Neural crest cell (in vitro differentiated cells): ENCODE results near the gene PPP1R13B. TPM values are rescaled to one million over a fixed set of nuclear protein-coding genes. Genes with fewer than 3 reads are reported as not detected.
"Not testable (repeated sequence)": the region's sequence is repeated elsewhere in the genome, so short reads cannot be mapped to it uniquely, and the experiment has no call there.

ENCODE experiments used
- DNase-seq: peaks from one replicate; pipeline ENCODE4 v3.0.0; 2021; ENCODE audit warnings: low read depth, mixed read lengths, low spot score
- H3K27ac Mint-ChIP-seq: one replicate; pipeline ENCODE4 v1.8.0; 2021; ENCODE audit warnings: mild to moderate bottlenecking, mixed read lengths; ENCODE audit not compliant: unreplicated experiment
- H3K27me3 Mint-ChIP-seq: 2 replicates; pipeline ENCODE4 v1.8.0; 2021; ENCODE audit warnings: low read depth, mild to moderate bottlenecking, mixed read lengths
- H3K36me3 Mint-ChIP-seq: 2 replicates; pipeline ENCODE4 v1.8.0; 2021; ENCODE audit warnings: low read depth, mild to moderate bottlenecking, mixed read lengths
- H3K4me1 Mint-ChIP-seq: 2 replicates; pipeline ENCODE4 v1.8.0; 2021; ENCODE audit warnings: mixed read lengths
- H3K4me3 Mint-ChIP-seq: one replicate; pipeline ENCODE4 v1.8.0; 2021; ENCODE audit warnings: mild to moderate bottlenecking, mixed read lengths
- H3K9me3 Mint-ChIP-seq: 2 replicates; pipeline ENCODE4 v1.8.0; 2021; ENCODE audit warnings: mixed read lengths
- CTCF ChIP-seq: fragments of 200-600 bp; sonication (generic); conservative IDR thresholded peaks from 2 replicates; pipeline ENCODE4 v1.5.0; 2021; ENCODE audit warnings: antibody characterized with exemption, mild to moderate bottlenecking
- total RNA-seq: library from RNA; stranded (reverse); gene quantifications from 2 replicates; pipeline ENCODE4 v1.2.1, GENCODE V29; 2021

Gene PPP1R13B
- total RNA-seq, 1 donor from 2014 or later = 6.8 TPM

DNA sequence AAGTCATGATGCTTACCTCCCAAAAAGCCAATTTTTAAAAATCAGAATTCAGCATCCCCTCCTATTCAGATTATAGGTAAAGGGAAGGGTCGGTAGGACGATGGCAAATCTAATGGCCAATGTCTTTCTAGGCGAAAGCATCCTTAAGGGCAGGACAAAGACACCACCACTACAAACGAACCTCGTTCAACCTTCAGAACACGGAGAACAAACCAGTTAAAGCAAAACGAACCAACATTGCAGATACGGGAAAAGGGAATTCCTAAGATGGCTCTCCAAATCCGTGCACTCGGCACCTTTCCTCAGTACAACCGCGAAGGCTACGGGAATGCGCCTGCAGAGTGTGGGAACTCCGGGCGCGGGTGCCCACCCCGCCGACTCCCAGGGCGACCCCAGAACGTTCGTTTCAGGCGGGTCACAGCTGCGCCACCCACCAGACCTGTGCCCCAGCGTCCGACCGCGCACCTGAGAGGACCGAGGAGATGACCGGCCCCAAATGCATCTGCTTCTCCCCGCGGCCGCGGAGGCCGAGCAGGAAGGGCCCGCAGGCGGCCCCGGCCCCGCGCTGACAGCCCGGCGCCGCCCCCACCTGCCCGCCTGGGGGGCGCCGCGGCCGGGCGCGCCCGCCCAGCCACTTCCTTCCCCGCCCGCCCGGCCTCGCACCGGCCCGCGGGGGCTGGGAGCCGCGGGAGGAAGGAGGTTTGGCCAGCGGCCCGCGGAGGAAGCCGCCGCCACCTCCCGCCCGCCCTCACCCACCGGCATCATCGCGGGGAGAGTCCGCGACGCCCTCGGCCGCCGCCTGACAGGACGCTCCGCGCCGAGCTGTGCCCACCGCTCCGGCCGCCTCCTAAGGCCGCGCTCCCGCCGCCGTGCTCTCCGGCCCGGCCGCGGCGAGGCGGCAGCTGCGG is 578 bp downstream of the PPP1R13B start:
- no peaks in the 10 kb centered on the region for H3K9me3 Mint-ChIP-seq

DNA sequence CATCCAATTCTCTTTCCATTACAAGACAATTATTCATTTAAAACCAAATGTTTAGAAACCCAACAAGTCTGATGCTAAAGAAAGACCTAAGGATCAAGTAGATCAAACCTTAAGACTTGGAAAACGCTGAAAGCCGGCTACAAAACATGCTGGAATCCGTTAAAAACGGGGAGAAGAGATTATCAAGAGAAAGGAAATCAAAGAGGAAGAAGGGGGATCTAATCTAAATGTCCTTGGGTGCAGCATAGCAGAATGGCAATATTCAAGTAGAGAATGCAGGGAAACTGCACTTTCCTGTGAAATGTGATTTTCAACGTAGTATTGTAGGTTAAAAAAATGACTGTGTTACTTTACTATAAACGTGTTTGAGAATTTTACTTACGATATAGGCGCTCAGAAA is 1.3 kb downstream of the PPP1R13B start:
- peaks cover 14% of the 10 kb centered on the region for H3K4me1 Mint-ChIP-seq

More for the DNA sequence above, 578 bp downstream of the PPP1R13B start:
- no peak for TF ChIP-seq CTCF
- DNase-seq = no peak
- no peaks in the 10 kb centered on the region for H3K36me3 Mint-ChIP-seq
- peaks cover 61% of the 10 kb centered on the region for H3K27me3 Mint-ChIP-seq
- peaks cover 14% of the 10 kb centered on the region for H3K4me1 Mint-ChIP-seq
- H3K27ac Mint-ChIP-seq = no peak overlapping the region
- H3K4me3 Mint-ChIP-seq = peak overlapping the region; percentile 92

DNA sequence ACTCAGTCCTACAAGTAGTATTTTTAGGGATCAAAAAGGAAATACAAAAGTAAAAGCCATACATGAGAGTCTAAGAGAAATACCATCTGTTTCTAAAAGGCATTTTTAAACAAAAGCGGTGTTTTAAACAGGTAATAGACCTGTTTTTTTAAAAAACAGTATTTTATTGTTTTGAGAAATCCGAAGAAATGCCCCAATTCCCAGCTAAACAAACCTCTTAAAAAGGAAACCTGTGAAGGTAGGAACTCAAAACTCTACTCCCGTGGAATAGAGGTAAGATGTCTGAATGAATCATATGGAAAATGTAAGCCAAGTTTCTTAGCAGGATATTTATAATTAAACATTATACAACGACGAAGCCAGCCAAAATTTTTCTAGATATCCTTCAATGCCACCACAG is 2.0 kb downstream of the PPP1R13B start:
- Mint-ChIP-seq H3K27me3 (peaks cover 61% of the 10 kb centered on the region), H3K4me3 (peak overlapping the region; percentile 27), H3K36me3 (no peaks in the 10 kb centered on the region), H3K4me1 (peaks cover 14% of the 10 kb centered on the region), H3K27ac (no peak overlapping the region), H3K9me3 (no peaks in the 10 kb centered on the region)
- no peak for DNase-seq
- TF ChIP-seq CTCF = no peak

More for the DNA sequence above, 1.3 kb downstream of the PPP1R13B start:
- H3K4me3 Mint-ChIP-seq = peak overlapping the region; percentile 92
- no peak for DNase-seq
- H3K27me3 Mint-ChIP-seq = peaks cover 61% of the 10 kb centered on the region
- TF ChIP-seq CTCF = no peak
- no peak overlapping the region for H3K27ac Mint-ChIP-seq
- no peaks in the 10 kb centered on the region for H3K36me3 Mint-ChIP-seq
- no peaks in the 10 kb centered on the region for H3K9me3 Mint-ChIP-seq

GRCh38 chr14:103841265-103841664 is 6.1 kb downstream of the PPP1R13B start:
- not testable (repeated sequence) for H3K4me1 Mint-ChIP-seq, H3K4me3 Mint-ChIP-seq, H3K36me3 Mint-ChIP-seq, DNase-seq, H3K9me3 Mint-ChIP-seq, H3K27ac Mint-ChIP-seq
- peaks cover 37% of the 10 kb centered on the region for H3K27me3 Mint-ChIP-seq

GRCh38 chr14:103840014-103840413 is 7.4 kb downstream of the PPP1R13B start:
- Mint-ChIP-seq H3K4me3 (no peak overlapping the region), H3K36me3 (no peaks in the 10 kb centered on the region), H3K27ac (no peak overlapping the region), H3K9me3 (no peaks in the 10 kb centered on the region), H3K4me1 (no peaks in the 10 kb centered on the region), H3K27me3 (peaks cover 24% of the 10 kb centered on the region)
- TF ChIP-seq CTCF = no peak
- no peak for DNase-seq

DNA sequence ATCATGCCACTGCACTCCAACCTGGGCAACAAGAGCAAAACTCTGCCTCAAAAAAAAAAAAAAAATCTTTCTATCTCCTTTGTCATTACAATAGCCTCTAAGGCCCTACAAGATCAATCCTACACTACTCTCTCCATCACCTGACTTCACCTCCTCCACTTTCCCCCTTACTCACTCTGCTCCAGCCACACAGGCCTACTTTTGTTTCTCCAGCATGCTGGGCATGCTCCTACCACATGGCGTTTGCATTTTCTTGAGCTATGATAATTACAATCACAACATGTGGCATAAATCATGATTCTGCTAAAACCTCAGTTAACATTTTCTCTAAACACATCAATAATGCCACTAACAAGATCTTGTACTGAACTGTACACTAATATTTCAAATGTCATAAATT is 7.8 kb downstream of the PPP1R13B start:
- no peaks in the 10 kb centered on the region for H3K36me3 Mint-ChIP-seq
- no peaks in the 10 kb centered on the region for H3K9me3 Mint-ChIP-seq
- H3K27me3 Mint-ChIP-seq = peaks cover 20% of the 10 kb centered on the region
- H3K27ac Mint-ChIP-seq = no peak overlapping the region
- no peak overlapping the region for H3K4me3 Mint-ChIP-seq
- H3K4me1 Mint-ChIP-seq = no peaks in the 10 kb centered on the region
- no peak for DNase-seq
- no peak for TF ChIP-seq CTCF
